GM23338 (cell line): Measurements from ENCODE around the gene ZNF619.

ENCODE experiments used
- EZH2 ChIP-seq: fragments of 200-600 bp; sonication (generic); IDR thresholded peaks from one replicate; pipeline ENCODE4 v1.8.0; 2017; ENCODE audit warnings: antibody characterized with exemption, mild to moderate bottlenecking, low read depth; ENCODE audit not compliant: unreplicated experiment
- POLR2AphosphoS5 ChIP-seq: IDR thresholded peaks from 2 replicates; pipeline ENCODE4 v1.6.1; 2016; ENCODE audit warnings: antibody characterized with exemption, low read depth
- STAT1 ChIP-seq: IDR thresholded peaks from one replicate; pipeline ENCODE4 v1.6.1; 2016; ENCODE audit warnings: antibody characterized with exemption; ENCODE audit not compliant: unreplicated experiment
- TF ChIP-seq, protein P1 (sequence below), 2 experiments: fragments of 200-600 bp in 1 of 2; sonication (generic) in 1 of 2; conservative IDR thresholded peaks; 2 replicates each; pipeline versions ENCODE4 v1.5.1 to v1.6.1; 2016 to 2017; ENCODE audit warnings: antibody characterized with exemption in 2 of 2, low read depth in 2 of 2, mild to moderate bottlenecking in 2 of 2, moderate library complexity in 1 of 2
- TF ChIP-seq, protein P2 (sequence below): IDR thresholded peaks from one replicate; pipeline ENCODE4 v1.6.1; 2018; ENCODE audit warnings: antibody characterized with exemption; ENCODE audit not compliant: unreplicated experiment

DNA sequence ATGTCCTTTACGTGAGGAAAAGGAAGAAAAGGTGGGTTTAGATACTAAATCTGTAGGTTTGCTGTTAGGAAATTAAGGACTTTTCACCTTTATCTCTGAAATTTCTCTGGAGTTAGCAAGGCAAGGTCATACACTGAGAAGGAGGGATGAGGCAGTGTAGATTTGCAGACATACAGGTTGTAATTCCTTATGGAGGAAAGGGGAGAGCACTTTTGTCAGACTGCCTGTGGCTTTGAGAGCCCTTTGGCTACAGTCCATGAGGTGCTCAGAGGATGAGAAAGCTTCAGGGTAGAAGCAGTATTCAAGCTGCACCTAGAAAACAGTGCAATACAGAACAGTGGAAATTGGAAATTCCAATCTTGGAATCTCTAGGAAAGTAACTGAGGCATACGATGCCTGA is 11.5 kb upstream of the ZNF619 start:
- TF ChIP-seq, protein P1, sequence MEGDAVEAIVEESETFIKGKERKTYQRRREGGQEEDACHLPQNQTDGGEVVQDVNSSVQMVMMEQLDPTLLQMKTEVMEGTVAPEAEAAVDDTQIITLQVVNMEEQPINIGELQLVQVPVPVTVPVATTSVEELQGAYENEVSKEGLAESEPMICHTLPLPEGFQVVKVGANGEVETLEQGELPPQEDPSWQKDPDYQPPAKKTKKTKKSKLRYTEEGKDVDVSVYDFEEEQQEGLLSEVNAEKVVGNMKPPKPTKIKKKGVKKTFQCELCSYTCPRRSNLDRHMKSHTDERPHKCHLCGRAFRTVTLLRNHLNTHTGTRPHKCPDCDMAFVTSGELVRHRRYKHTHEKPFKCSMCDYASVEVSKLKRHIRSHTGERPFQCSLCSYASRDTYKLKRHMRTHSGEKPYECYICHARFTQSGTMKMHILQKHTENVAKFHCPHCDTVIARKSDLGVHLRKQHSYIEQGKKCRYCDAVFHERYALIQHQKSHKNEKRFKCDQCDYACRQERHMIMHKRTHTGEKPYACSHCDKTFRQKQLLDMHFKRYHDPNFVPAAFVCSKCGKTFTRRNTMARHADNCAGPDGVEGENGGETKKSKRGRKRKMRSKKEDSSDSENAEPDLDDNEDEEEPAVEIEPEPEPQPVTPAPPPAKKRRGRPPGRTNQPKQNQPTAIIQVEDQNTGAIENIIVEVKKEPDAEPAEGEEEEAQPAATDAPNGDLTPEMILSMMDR (conservative IDR thresholded peaks at IDR 0.05; ENCODE audit: low read depth in 2 of 2) = no peak
- TF ChIP-seq EZH2 = no peak
- TF ChIP-seq POLR2AphosphoS5 = no peak
- TF ChIP-seq STAT1 = no peak
- TF ChIP-seq, protein P2, sequence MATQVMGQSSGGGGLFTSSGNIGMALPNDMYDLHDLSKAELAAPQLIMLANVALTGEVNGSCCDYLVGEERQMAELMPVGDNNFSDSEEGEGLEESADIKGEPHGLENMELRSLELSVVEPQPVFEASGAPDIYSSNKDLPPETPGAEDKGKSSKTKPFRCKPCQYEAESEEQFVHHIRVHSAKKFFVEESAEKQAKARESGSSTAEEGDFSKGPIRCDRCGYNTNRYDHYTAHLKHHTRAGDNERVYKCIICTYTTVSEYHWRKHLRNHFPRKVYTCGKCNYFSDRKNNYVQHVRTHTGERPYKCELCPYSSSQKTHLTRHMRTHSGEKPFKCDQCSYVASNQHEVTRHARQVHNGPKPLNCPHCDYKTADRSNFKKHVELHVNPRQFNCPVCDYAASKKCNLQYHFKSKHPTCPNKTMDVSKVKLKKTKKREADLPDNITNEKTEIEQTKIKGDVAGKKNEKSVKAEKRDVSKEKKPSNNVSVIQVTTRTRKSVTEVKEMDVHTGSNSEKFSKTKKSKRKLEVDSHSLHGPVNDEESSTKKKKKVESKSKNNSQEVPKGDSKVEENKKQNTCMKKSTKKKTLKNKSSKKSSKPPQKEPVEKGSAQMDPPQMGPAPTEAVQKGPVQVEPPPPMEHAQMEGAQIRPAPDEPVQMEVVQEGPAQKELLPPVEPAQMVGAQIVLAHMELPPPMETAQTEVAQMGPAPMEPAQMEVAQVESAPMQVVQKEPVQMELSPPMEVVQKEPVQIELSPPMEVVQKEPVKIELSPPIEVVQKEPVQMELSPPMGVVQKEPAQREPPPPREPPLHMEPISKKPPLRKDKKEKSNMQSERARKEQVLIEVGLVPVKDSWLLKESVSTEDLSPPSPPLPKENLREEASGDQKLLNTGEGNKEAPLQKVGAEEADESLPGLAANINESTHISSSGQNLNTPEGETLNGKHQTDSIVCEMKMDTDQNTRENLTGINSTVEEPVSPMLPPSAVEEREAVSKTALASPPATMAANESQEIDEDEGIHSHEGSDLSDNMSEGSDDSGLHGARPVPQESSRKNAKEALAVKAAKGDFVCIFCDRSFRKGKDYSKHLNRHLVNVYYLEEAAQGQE = no peak
